Adrenal gland (tissue), 5 donors: Measurements from ENCODE around the gene MUC5B.

ENCODE experiments used
- CTCF ChIP-seq, 6 experiments: fragments of 450-650 bp in 4 of 6; fragments of 200-600 bp in 2 of 6; sonication (generic) in 1 of 6; IDR thresholded peaks; 1 replicate in 5 of 6; 2 replicates in 1 of 6; pipeline versions ENCODE4 v1.5.1 to v1.8.0; 2016 to 2021; ENCODE audit warnings: antibody characterized with exemption in 6 of 6, mild to moderate bottlenecking in 2 of 6, moderate library complexity in 1 of 6
- POLR2A ChIP-seq, 2 donors: fragments of 450-650 bp; IDR thresholded peaks; one replicate each; pipeline ENCODE4 v1.6.1; 2017; ENCODE audit warnings: antibody characterized with exemption in 2 of 2, mild to moderate bottlenecking in 2 of 2, moderate library complexity in 1 of 2
- donor health status: DM: no; HTN: no; CAD: no.

- TF ChIP-seq CTCF (IDR thresholded peaks at IDR 0.05) (no peak), POLR2A (IDR thresholded peaks at IDR 0.05) (no peak)
Measured at GRCh38 chr11:1198561-1199240, 24.2 kb upstream of the MUC5B start.
